ENCODE data around the gene TNFSF8.

GRCh38 chr9:114883709-114884108 is 46.7 kb downstream of the TNFSF8 start:
- TF ChIP-seq, protein P1, sequence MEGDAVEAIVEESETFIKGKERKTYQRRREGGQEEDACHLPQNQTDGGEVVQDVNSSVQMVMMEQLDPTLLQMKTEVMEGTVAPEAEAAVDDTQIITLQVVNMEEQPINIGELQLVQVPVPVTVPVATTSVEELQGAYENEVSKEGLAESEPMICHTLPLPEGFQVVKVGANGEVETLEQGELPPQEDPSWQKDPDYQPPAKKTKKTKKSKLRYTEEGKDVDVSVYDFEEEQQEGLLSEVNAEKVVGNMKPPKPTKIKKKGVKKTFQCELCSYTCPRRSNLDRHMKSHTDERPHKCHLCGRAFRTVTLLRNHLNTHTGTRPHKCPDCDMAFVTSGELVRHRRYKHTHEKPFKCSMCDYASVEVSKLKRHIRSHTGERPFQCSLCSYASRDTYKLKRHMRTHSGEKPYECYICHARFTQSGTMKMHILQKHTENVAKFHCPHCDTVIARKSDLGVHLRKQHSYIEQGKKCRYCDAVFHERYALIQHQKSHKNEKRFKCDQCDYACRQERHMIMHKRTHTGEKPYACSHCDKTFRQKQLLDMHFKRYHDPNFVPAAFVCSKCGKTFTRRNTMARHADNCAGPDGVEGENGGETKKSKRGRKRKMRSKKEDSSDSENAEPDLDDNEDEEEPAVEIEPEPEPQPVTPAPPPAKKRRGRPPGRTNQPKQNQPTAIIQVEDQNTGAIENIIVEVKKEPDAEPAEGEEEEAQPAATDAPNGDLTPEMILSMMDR (IDR thresholded peaks at IDR 0.05), result no peak
- no peak for TF ChIP-seq POLR2A (IDR thresholded peaks at IDR 0.05)

All from sigmoid colon (tissue), 3 donors.